Inflammatory macrophage (primary cell): ENCODE results near the gene CCM2.

Experiments
- DNase-seq, 2 donors: peaks; one replicate each; pipeline ENCODE4 v3.0.0-alpha.2; 2020 to 2022

Gene CCM2

DNA sequence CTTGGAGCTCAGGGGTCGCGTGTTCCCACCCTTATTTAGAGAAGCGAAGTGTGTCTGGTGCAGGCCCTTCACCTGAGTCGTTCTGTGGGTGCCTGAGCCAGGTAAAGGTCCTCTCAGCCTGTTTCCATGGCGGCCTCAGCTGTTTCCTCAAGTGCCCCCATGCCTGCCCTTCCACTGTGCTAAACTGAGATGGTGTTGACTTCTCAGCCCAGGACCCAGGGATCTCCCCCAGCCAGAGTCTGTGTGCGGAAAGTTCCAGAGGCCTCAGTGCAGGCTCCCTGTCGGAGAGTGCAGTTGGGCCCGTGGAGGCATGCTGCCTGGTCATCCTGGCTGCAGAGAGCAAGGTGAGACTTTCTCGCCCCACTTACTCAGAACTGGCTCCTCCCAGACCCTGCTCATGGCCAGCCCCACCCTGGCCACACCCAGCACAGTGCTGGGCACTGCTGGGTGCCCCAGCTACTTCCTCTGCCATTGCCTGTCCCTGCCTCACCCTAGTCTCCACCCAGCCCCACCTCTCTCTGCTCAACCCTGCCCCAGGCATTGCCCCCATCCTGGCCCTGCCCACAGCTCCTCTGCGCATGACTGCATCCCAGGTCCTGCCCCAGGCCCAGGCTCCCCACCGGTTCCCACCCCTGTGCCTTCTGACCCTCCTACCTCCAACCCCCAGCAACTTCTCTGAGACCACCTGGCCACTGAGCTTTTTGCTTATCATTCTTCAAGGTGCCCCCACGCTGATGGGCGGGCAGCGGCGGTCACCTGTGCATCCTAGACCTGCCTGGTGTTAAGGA, 68.4 kb downstream of the CCM2 start:
- no peak for DNase-seq

DNA sequence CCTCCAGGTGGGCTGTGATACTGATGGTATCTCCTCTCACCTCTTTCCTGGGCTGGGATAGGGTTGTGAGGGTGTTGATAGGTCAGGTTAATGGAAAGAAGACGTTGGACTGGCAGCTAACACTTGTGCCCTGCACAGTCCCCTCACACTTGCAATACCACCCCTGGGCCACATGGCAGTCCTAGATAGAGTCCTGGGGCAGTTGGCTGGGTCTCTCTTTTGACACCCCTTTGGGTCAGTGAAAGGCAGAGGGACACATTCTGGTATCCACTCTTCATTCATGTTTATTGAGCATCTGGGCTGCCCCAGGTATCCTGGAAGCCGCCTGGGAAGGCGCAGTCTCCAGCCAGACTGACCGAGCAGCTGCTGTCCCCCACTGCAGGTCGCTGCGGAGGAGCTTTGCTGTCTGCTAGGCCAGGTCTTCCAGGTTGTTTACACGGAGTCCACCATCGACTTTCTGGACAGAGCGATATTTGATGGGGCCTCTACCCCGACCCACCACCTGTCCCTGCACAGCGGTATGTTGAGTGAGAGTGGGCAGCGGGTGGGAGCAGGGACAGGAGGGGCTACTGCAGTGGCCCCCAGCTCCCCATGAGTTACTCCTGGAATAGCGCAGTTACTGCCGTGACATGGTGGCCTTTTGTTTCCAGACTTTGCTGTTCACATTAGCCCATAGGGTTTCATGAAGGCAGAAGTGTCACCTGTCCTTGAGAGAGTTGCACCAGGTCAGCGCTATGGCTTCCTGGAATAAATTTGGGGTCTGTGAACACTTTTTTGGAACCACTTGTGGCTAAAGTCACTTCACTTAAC, 69.6 kb downstream of the CCM2 start:
- DNase-seq: no peak

DNA sequence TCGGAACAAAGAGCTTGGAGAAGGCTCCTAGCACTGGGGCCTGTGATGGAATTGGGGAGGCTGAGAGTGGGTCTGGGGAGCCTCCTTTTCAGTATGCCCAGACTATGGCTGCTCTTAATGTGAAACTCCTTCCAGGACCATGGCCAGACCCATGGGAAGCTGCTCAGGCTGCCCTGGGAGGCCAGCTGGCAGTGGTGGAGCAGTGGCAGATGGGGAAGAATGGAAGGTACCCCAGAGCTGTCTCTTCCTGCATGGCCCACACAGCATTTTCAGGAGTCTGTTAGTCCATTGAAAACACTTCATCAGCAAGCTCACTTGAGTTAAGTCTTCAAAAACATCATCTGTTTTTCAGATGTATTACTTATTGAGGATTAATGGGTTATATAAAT, 70.2 kb downstream of the CCM2 start:
- no peak for DNase-seq

DNA sequence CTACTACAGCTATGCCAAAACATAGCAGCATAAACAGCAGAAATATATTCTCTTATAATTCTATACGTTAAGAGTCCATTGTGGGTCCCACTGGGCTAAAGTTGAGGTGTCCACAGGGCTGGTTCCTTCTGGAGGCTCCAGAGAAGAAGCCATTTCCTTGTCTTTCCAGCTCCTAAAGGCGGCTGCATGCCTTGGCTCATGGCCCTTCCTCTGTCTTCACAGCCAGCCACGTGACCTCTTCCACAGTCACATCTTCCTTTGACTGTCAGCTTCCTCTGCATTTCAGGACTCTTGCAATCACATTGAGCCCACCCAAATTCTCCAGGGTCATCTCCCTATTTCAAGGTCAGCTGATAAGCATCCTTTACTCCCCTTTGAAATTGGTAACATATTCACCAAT, 71.5 kb downstream of the CCM2 start:
- DNase-seq: peak; percentile 24 to 40

DNA sequence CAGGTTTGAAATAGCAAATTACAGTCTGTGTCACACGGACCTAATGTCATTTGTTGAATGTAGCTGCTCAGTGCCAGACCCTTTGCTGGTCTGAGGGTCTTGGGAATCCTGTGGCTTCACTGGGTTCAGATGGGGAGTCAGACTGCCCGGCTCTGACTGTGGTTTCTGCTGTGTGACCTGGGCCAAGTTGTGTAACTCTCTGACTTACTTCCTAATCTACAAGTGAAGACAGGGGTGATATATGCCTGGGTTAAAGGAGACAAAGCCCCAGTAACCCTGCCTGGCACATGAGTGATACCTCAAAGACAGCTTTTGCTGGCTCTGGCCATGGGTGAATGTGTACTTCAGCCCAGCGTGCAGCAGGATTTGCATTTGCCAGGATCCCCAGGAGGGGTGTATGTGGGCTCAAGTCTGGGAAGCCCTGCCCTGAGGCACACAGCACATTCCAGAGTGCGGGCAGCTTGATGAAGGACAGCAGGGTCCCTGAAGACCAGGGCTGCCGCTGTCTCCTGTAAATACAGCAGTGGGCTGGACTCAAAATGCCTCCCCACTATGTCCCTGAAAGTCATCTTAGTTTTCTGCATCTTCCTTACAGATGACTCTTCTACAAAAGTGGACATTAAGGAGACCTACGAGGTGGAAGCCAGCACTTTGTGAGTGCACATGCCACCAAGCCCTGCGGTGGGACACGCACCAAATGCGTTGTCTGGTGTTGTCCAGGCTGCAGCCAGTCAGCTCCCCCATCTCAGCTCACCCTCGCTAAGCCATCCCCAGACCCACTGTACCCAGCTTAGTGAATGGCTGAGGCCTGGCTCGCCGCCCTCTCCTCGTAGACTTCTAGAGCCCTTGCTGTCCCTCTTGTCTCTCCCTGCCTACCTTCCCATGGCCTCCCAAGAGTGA, 72.4 kb downstream of the CCM2 start:
- DNase-seq: peak; percentile 43 to 63

DNA sequence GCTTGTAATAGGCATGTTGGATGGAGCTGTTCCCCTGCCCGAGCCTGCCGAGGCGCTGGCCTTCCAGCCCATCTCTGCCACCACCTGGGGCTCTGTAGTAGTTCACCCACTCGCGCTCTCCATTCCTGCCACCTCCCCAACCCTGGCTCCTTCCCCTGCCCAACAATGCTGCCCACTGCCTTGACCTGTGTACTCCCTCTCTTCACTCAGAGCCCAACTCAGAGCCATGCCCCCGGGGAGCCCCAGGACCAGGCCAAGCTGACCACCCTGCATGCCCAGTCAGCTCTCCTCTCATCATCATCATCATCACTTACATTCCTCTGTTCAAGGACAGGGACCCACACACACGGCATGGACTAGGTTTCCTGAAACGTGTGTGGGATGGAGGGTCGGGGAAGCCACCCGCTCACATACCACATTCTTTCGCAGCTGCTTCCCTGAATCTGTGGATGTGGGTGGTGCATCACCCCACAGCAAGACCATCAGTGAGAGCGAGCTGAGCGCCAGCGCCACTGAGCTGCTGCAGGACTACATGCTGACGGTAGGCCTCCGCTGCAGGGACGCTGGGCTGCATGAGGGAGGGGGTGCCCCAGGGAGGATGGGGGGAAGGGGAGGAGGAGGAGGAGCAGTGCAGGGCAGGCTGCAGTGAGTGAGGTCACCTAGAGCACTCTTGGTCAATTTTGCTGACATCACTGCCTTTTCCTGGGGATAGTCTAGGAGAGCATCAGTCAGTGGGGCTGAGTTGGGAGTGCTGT, 73.2 kb downstream of the CCM2 start:
- DNase-seq: peak; percentile 28 to 45

DNA sequence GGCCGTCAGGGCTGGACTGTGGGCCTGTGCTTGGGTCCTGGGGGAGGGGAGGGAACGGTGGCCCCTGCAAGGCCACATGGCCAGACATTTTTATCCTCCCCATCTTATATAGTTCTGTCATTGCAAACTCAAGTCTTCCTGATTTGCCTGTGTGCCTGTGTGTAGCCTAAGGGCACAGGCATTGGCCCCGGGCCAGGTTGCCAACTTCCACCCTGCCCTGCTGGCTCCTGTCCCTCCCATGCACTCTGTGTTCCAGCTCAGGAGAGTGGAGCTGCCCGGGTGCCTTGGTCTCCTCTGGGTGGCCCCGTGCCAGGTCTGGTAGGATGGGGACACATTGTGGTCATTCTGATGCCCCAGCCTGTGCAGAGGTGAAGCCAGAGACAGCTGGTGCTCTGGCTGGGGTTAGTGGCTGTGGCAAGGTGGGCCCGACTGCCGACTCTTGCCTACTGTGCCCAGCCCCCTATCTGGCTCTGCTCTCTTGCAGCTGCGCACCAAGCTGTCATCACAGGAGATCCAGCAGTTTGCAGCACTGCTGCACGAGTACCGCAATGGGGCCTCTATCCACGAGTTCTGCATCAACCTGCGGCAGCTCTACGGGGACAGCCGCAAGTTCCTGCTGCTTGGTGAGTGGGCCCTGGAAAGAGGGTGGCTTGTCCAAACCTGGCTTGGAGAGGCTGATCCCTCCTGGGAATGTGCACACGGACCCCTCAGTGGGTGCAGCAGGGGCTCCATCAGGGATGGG, 74.0 kb downstream of the CCM2 start:
- DNase-seq: no peak

DNA sequence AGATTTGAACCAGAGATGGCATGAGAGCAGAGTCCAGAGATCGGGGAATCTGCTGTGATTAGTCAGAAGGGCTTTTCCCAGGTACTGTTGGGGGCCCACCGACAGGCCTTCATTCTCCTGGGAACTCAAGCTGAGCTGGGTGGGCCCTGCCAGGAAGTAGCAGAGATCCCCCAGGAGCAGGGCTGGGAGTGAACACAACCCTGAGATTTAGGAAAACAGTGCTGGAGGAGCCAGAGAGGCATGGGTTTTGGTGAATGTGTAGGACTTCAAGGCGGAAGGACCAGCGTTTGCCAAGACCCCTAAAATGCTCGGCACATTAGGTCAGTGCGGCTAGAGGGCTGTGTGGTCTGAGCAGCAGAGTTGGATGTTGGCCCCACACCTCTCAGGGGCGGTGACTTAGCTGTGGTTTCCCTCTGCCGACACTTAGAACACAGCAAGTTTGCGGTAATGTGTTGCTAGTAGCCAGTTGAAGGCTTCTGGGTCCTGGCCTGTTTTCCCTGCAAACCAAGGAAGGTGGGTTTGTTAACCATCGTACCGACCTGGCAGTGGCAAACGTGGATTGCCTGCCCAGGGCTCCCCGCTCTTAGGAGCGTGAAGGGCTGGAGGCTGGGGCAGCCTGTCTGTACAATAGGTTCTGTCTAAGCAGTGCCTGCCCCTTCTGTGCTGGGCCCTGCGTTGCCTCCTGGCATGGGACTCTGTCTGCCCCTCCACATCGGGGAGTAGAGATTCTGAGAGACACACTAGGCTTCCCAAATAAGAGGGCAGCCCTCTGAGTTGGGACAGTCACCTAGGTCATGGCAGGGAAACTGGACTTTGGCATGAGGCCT, 74.7 kb downstream of the CCM2 start:
- DNase-seq: no peak

DNA sequence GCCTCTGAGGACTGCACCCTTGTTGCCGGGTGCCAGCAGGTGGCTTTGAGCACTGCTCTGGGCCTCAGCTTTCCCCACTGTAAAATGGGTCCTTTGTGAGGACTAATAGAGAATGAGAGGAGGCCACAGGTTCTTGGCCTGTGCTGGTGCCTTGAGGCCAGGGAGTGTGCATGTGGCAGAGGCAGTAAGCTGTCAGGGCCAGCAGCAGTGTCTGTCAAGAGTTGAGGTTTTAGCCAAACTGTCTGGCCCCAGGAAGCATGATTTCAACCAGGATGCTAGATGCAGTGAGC, 75.3 kb downstream of the CCM2 start:
- no peak for DNase-seq

DNA sequence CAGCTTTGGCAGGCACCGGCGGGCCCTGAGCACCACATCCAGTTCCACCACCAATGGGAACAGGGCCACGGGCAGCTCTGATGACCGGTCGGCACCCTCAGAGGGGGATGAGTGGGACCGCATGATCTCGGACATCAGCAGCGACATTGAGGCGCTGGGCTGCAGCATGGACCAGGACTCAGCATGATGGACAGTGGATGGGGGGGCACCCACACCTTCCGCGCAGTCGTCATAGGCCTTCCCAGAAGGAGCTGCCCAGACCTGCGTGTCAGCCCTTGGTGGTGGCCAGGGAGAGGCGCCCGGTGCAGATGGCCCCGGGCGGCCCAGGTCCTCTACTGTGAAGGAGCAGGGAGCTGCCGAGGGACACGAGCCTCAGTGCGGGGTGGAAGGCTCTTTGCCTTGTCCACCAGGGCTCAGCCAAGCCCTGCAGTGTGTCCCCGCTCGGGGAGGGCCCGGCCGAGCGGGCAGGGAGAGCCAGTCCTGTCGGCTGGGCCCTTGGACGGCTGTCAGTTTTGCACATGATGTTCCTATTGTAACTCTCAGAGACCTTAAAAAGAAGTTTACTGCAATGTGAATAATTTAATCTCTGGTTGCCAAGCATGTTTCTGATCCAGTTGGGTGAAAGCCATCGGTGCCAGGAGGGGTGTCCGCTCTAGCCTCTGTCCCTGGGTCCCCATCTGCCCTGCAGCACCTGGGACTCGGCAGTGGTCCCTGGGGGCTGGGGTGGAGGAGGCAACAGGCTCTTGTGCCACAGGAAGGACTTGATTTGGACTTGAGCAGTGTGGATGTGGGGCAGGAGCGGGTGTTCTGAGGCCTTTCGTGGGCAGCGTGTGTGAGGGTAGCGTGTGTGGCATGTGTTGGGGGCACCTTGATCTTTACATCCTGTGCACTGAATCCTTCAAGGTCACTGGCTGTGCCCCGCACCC, 76.1 kb downstream of the CCM2 start:
- DNase-seq: no peak

DNA sequence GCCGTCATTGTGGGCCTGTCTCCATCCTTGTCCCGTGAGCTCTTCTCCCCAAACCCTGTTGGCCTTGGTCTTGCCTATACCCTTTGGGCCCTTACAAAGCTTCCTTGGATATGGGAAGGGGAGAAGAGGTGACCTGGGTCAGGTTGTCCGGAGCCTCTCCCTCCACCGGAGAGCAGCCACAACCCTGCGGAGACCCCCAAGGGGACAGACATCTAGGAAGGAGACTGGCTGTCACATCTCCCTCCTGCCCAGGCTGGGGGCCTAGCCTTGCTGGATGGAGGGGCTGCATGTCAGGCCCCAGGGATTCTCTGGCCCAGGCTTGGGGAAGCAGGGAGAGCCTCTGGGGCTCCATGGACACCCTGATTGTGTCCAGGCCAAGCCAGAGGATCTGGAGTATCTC, 76.9 kb downstream of the CCM2 start:
- no peak for DNase-seq

DNA sequence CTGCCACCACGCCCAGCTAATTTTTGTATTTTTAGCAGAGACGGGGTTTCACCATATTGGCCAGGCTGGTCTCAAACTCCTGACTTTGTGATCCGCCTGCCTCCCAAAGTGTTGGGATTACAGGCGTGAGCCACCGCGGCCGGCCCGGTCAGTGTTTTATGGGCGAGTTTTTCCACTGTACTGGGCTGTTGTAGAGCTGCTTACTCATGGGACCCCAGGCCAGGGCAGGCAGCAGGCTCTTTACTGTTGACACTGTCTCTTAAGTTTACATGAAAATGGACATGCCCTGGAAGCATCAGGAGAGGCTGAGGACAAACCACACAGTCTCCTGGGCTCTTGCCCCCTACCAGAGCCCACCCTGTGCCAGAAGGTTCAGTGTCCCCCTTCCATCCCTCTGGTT, 77.6 kb downstream of the CCM2 start:
- DNase-seq: no peak

DNA sequence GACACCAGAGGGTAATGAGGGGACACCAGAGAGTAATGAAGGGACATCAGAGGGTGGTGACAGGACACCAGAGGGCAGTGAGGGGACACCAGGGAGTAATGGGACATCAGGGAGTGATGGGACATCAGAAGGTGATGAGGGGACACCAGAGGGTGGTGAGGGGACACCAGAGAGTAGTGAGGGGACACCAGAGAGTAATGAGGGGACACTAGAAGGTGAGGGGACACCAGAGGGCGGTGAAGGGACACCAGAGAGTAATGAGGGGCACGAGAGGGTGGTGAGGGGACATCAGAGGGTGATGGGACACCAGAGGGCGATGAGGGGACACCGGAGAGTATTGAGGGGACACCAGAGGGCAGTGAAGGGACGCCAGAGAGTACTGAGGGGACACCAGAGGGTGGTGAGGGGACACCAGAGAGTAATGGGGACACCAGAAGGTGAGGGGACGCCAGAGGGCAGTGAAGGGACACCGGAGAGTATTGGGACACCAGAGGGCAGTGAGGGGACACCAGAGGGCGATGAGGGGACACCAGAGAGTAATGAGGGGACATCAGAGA, 78.2 kb downstream of the CCM2 start:
- DNase-seq: no peak

DNA sequence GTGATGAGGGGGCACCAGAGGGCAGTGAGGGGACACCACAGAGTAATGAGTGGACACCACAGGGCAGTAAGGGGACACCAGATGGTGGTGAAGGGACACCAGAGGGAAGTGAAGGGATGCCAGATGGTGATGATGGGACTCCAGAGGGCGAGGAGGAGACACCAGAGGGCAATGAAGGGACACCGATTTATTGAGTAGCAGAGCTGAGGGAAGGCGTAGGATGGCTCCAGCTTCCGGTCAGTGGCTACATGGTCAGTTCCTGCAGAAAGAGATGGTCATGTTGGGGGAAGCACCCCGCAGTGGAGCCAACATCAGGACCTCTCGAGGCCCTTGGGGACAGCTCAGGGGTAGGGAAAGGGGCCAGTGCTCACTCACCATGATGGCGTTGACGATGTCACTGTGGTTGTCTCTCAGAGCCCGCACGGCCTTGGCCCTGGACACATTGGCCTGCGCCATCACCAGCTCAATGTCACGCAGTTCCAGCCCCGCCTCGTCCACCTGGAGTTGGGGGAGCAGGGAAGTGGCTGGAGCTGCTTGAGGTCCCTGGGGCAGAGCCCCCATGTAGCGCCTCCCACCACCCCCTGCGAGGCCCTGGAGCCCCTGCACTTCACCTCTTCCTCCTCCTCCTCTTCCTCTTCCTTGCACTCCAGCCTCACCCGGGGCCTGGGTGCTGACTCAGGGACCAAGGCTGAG, 80.4 kb downstream of the CCM2 start:
- no peak for DNase-seq

DNA sequence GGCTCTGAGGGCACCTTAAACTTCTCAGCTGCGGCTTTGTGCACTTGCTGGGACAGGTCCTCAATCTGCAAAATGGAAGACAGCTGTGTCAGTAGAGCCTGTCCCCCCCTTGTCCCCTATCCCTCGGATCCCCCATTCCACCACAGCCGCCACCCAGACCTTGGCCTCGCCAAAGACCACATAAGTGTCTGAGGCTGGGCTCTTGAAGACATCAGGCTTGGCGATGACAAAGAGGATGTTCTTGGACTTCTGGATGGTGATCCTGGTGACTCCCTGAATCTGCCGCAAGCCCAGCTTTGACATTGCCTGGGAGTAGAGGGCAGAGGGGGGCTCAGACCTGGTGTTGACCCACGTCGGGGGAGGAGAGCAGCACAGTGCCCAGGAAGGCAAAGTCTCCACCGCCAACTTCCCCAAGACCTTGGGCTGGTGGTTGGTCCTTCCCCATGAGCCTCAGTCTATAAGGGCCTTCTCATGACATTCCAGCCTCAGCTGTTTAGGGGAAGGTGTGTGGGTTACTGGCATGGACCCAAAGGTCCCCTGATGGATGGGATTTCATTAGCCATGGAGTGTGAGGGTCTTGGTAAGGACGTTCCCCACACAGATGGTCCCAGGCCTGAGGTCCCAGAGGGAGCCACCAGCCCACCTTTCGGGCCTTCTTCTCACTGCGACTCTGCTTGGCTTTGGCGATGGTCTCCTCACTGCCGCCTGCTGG, 81.1 kb downstream of the CCM2 start:
- DNase-seq: no peak

DNA sequence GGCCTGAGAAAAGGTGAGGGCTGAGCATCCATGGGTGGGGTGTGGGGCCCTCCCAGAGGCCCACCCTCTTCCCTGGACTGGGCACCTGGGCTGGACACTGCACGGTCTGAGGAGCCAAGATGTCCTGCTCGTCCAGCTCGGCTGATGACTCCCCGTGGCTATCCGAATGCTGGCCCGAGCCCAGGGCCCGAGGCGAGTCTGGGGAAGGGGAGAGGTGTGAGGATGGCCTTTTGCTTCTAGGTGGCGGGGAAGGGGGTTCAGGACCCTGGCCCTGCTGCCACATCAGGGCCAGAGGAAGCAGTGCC, 81.6 kb downstream of the CCM2 start:
- DNase-seq: no peak

DNA sequence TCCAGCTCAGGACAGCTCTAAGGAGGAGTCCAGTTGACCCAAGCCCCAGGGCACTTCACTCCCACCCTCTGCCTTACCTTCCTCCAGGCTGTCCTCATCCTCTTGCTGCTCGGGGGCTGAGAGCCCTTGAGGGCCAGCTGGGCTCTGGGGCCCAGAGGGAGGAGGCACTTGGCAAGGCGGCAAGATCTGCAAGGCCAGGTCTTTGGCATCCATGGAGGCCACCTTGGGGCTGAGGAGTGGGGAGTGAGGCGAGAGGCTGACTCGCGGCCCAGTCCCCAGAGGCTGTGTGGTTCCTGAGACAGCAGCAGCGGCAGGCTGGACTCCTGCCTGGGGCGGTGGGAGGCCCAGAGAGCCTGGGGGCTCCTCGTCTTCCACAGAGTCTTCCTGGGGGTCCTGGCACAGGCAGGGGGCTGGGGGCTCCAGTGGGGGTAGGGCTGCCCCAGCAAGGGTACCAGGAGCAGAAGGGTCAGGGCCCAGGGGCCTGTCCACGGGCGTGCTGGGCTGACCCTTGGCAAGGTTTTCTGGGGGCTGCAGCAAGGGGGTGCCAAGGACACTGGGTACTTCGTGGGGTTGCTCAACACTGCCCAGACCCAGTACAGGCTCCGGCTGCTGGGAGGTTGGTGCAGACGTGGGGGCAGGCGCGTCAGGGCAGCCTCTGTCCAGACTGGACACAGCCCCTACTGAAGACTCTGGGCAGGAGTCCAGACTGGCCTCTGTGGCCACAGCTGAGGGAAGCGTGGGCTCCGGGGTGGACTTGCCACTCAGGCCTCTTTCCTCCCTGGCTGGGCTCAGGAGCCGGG, 82.2 kb downstream of the CCM2 start:
- no peak for DNase-seq
